K562 (cell line): ENCODE measurements around the gene PLEKHG3.

Experiments used
- CBX5 ChIP-seq: IDR thresholded peaks from 2 replicates; pipeline ENCODE4 v1.6.1; 2014; ENCODE audit warnings: low read depth, borderline replicate concordance
- ETV5 ChIP-seq: sonication (generic); formaldehyde crosslinking; IDR thresholded peaks from 2 replicates; pipeline ENCODE4 v1.4.0; 2020; ENCODE audit warnings: low read depth, mild to moderate bottlenecking, missing genetic modification reagents
- FOXP1 ChIP-seq: sonication (generic); formaldehyde crosslinking; IDR thresholded peaks from 2 replicates; pipeline ENCODE4 v1.8.0; 2022; ENCODE audit warnings: mild to moderate bottlenecking, missing genetic modification reagents
- ILF3 ChIP-seq: fragments of 450-650 bp; IDR thresholded peaks from 2 replicates; pipeline ENCODE4 v1.6.1; 2018; ENCODE audit warnings: antibody characterized with exemption, mild to moderate bottlenecking, moderate library complexity, borderline replicate concordance
- KLF10 ChIP-seq: fragments of 250-450 bp; sonication (Bioruptor Pico); IDR thresholded peaks from 2 replicates; pipeline ENCODE4 v1.6.1; 2021; ENCODE audit warnings: matching md5 sums
- MAZ ChIP-seq, 2 experiments: fragments of 450-650 bp in 1 of 2; sonication (generic) in 1 of 2; formaldehyde crosslinking; IDR thresholded peaks in 1 of 2; conservative IDR thresholded peaks in 1 of 2; 2 replicates each; pipeline versions ENCODE4 v1.4.0 to v1.5.0; 2020; ENCODE audit warnings: mild to moderate bottlenecking in 1 of 2, missing genetic modification reagents in 1 of 2
- NFE2L1 ChIP-seq: fragments of 450-650 bp; IDR thresholded peaks from 2 replicates; pipeline ENCODE4 v1.6.1; 2016; ENCODE audit warnings: missing genetic modification characterization, low read depth, mild to moderate bottlenecking, missing compliant biosample characterization, moderate library complexity, borderline replicate concordance
- NR1H2 ChIP-seq: sonication (generic); formaldehyde crosslinking; IDR thresholded peaks from 2 replicates; pipeline ENCODE4 v1.4.0; 2020; ENCODE audit warnings: mild to moderate bottlenecking, missing genetic modification reagents
- NR2C2 ChIP-seq, 2 experiments: fragments of 200-800 bp in 1 of 2; sonication (Bioruptor generic) in 1 of 2; sonication (generic) in 1 of 2; formaldehyde crosslinking in 1 of 2; IDR thresholded peaks; 2 replicates each; pipeline versions ENCODE4 v1.6.1 to v1.8.0; 2016 to 2022; ENCODE audit warnings: mild to moderate bottlenecking in 1 of 2, missing compliant biosample characterization in 1 of 2, missing genetic modification characterization in 1 of 2, missing genetic modification reagents in 1 of 2
- SIRT6 ChIP-seq: IDR thresholded peaks from one replicate; pipeline ENCODE4 v1.6.1; 2012; ENCODE audit warnings: low read depth, mild to moderate bottlenecking, control low read depth, inconsistent platforms, low read length, moderate library complexity
- ZNF280B ChIP-seq: fragments of 250-450 bp; sonication (Bioruptor Pico); IDR thresholded peaks from 2 replicates; pipeline ENCODE4 v1.5.1; 2021; ENCODE audit warnings: mild to moderate bottlenecking
- ZNF316 ChIP-seq: fragments of 450-650 bp; IDR thresholded peaks from 2 replicates; pipeline ENCODE4 v1.6.1; 2016
- ZNF717 ChIP-seq: fragments of 250-450 bp; sonication (Bioruptor Pico); IDR thresholded peaks from 2 replicates; pipeline ENCODE4 v1.5.0; 2021
- TF ChIP-seq, protein P1 (sequence below), 3 experiments: IDR thresholded peaks in 2 of 3; conservative IDR thresholded peaks in 1 of 3; 2 replicates each; pipeline ENCODE4 v1.5.1; 2011 to 2012; ENCODE audit warnings: low read length in 3 of 3, mild to moderate bottlenecking in 3 of 3, control low read depth in 2 of 3, improper control_type of control experiment in 1 of 3, inconsistent platforms in 1 of 3, low read depth in 1 of 3, mixed read lengths in 1 of 3, moderate library complexity in 1 of 3; ENCODE audit not compliant: insufficient read depth in 2 of 3

- no peak for TF ChIP-seq ZNF280B (CRISPR knock-in tag)
- TF ChIP-seq FOXP1 (CRISPR knock-in tag) = no peak
- no peak for TF ChIP-seq ZNF717 (CRISPR knock-in tag)
- no peak for TF ChIP-seq MAZ (CRISPR knock-in tag; conservative IDR thresholded peaks at IDR 0.05 in 1 of 2, IDR thresholded peaks at IDR 0.05 in 1 of 2)
- no peak for TF ChIP-seq NR1H2
- TF ChIP-seq, protein P1, sequence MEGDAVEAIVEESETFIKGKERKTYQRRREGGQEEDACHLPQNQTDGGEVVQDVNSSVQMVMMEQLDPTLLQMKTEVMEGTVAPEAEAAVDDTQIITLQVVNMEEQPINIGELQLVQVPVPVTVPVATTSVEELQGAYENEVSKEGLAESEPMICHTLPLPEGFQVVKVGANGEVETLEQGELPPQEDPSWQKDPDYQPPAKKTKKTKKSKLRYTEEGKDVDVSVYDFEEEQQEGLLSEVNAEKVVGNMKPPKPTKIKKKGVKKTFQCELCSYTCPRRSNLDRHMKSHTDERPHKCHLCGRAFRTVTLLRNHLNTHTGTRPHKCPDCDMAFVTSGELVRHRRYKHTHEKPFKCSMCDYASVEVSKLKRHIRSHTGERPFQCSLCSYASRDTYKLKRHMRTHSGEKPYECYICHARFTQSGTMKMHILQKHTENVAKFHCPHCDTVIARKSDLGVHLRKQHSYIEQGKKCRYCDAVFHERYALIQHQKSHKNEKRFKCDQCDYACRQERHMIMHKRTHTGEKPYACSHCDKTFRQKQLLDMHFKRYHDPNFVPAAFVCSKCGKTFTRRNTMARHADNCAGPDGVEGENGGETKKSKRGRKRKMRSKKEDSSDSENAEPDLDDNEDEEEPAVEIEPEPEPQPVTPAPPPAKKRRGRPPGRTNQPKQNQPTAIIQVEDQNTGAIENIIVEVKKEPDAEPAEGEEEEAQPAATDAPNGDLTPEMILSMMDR (IDR thresholded peaks at IDR 0.05 in 2 of 3, conservative IDR thresholded peaks at IDR 0.05 in 1 of 3; ENCODE audit: insufficient read depth in 2 of 3, low read depth in 1 of 3, low read length in 3 of 3) = no peak
- TF ChIP-seq NR2C2 (CRISPR knock-in tag; IDR thresholded peaks at IDR 0.05) = no peak
- no peak for TF ChIP-seq NR2C2 (tag; IDR thresholded peaks at IDR 0.05)
- no peak for TF ChIP-seq NFE2L1
- TF ChIP-seq CBX5 = no peak
- no peak for TF ChIP-seq ILF3
- TF ChIP-seq ZNF316 = no peak
- no peak for TF ChIP-seq SIRT6
- no peak for TF ChIP-seq KLF10 (CRISPR knock-in tag)
- no peak for TF ChIP-seq ETV5 (CRISPR knock-in tag)
Observed at GRCh38 chr14:64731141-64731581, 26.9 kb downstream of the PLEKHG3 start.
